Activated CD4-positive, alpha-beta T cell treated with anti-CD3 and anti-CD28 coated beads, Interleukin-2, amount 50 U/mL, for 48 hours (primary cell): Measurements from ENCODE around the gene ADAM33.

Experiments
- DNase-seq, 2 experiments: peaks; one replicate each; pipeline ENCODE4 v3.0.0-alpha.2; 2020

Gene ADAM33

DNA sequence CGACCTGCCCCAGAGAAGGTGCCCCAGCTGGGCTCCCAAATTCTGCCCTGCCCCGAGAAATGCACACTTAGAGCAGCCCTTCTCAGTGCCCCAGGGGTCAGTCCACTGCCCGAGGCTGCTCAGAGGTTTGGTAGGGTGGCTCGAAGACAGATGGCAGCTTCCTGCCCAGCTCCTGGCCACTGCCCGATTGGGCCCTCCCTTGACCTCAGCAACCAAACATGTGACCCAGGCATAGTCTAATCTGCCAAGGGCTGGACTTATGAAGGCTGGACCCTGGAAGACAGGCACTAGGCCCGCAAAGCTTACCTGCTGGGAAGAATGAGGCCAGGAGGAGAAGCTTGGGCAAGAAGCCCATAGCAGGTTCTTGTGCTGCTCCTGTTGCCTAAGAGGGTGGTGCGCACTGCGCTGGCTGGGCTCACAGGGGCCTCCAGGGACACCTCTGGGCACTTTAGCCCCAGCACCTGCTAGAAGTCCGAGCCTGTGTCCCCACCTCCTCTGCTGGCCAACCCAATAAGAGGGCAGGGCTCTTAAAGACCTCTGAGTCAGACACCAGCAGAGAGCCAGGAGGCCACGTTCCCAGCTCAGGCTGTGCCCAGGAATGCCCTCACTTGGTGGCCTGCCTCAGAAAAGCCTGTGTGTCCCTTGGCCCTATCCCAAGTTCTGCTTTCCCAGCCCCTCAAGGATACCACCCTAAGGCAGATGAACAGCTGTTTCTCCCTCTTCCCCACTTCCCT, 25.1 kb upstream of the ADAM33 start:
- no peak for DNase-seq

- DNase-seq = no peak
Measured at GRCh38 chr20:3705970-3706739, 24.3 kb upstream of the ADAM33 start.

DNA sequence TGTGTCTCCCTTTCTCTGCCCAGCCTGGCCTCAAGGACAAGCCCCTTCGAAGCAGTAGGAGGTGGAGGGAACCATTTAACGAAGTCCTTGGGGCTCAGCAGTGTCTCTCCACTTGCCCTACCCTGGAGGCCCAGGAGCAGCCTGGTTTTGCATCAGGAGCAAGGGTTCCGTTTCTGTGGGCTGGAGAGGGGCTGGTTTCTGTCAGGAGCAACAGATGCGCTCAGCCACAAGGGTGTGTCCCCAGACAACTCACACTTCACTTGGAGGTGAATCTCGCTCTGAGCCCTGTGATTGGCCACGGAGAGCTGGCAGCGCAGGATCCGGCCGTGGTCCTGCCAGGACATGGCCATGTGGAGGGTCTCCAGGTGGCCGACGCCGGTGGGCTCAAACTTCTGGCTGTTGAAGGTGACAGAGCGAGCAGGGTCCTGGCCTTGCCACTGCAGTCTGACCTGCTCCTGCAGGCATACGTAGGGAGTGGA, 23.7 kb upstream of the ADAM33 start:
- DNase-seq = no peak

DNA sequence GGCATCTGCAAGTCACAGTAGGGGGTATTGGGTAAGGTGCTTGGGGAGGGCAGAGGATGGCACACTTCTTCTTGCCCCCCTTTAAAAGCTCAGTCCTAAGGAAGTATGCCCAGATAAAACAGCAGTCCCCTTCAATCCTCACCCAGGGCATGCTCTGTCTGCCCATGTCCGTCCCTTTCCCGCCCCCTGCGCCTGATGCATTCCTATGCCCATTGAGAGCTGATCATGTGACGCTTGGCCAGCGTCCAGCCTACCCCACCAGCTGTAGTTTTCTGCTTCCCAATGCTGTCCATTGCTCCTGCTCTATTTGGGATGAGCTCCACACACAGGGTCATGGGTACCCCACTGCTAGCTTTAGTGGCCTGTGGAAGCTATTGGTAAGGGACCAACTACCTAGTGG, 22.3 kb upstream of the ADAM33 start:
- DNase-seq = no peak

- no peak for DNase-seq
Measured at GRCh38 chr20:3702611-3703391, 21.0 kb upstream of the ADAM33 start.

GRCh38 chr20:3701061-3701998, 19.5 kb upstream of the ADAM33 start:
- DNase-seq = no peak

GRCh38 chr20:3699037-3699436, 17.2 kb upstream of the ADAM33 start:
- no peak for DNase-seq

DNA sequence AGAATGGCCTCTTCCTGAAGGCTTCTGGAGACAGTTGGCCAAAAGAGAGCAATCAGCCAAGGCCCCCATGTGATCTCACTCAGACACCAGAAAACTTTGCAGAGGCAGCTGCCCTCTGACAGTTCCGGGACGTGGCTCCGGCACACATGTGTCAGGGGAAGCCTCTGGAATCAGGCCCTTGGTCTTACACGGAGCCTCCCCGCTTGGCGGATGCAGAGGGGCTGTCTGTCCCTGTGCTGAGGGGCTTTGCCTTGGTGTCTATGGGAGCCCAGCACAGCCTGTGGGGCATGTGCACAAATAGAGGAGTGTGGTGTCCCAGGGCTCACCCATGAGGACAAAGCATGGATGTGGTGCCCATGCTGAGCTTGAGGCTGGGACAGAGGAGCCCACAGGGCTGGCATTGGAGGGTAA, 16.8 kb upstream of the ADAM33 start:
- no peak for DNase-seq

DNA sequence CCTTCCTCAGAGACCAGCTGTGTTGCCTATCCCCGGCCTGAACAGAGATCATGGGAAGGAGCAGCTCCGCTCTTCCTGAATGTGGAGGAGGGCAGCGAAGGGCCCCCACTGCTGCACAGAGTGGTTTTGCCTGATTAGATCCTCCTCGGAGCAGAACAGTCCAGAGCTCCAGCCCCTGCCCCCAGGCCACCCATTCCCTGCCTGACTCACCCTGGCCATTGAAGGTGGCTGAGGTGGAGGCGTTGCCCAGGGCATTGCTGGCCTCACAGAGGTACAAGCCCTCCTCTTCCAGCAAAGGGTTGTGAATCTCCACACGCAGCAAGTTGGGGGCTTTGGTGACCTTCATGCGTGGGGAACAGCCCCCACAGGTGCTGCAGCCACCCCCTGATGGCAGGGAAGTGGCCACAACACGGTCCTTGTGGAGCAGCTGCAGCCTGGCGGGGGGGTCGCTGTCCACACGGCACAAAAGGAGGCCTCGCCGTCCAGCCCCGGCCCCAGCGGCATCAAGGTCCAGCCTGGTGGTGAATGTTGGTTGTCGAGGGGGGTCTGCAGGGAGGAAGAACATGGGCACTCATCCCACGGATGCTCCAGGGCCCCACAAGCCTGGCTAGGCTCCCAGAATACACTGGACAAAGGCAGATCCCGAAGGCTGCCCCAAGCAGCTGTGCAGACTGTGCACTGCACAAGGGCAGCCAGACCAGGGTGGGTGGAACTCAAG, 15.9 kb upstream of the ADAM33 start:
- DNase-seq = no peak

DNA sequence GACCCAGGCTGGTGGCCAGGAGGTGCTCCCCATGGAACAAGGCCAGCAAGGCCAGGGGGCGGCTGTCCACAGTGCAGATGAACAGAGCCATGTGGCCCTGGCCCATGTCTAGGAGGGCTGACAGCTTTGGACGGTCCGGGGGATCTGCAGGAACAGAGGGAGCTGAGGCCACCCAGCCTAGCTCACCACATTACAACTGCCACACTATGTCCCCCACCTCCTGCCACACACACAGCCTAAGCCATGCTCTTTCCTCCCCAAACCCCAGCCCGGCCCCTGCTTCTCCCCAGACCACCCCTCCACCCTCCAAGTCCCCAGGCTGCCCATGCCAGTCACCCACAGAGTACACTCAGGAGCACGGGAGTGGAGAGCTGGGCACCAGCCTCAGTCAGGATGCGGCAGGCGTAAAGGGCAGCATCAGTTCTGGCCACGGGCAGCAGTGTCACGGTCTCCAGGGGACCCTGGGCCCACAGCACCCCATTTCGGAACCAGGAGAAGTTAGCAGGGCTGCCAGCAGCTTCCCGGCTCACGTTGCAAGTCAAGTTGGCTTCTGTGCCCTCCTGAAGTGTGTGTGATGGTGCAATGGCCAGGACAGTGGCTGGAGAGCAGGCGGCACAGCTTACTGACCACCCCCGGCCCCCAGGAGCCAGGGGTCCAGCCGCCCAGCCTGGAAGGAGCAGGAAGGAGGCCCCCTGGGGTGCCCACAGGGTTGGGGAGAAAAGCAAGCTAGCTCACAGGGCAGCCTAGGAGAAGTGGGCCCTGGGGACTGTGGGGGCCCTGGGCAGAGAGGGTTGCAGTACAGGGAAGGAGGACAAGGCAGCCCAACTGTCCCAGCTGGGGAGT, 15.2 kb upstream of the ADAM33 start:
- no peak for DNase-seq

GRCh38 chr20:3696200-3696599, 14.4 kb upstream of the ADAM33 start:
- DNase-seq = no peak

DNA sequence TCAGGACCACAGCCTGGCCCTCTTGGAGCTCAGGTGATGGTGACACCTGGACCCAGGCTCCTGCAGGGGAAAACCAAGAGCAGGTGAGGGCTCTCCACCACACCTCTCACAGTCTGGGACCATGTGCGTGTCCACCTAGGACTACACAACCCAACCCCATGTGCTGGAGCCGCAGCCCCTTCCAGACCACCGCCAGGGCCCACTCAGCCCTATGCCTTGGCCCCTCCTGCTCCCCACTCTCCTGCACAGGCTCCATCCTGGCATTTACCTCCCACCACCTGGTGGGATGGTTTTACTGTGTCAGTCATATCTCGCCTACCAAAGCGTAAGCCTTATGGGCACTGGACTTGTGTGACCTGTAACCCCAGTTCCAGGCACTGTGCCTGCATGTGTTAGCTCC, 13.1 kb upstream of the ADAM33 start:
- no peak for DNase-seq

- DNase-seq = no peak
Measured at GRCh38 chr20:3693376-3693775, 11.6 kb upstream of the ADAM33 start.

DNA sequence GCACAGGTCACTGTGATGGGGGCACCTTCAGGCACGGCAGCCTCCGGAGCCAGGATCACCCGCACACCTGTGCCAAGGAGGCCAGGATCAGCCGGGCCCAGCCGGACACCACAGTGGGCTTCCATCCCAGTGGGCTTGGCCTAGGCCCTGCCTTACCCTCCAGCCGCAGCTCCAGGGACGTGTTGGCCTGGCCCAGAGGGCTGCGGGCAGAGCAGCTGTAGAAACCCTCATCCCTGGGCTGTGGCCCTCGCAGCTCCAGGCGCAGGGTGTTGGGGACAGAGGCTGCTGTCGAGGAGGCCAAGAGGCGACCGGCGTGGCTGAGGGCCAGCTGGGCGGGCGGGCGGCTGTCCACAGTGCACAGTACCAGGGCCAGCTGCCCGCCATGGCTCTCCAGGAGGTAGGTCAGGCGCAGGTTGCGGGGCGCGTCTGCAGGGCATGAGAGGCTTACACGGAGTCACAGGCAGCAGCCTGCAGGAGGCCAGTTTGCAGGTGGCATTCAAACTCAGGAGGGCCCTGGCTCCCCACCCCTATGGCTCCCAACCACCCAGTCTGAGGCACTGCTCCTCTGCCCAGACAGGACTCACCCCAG, 11.0 kb upstream of the ADAM33 start:
- DNase-seq = no peak

DNA sequence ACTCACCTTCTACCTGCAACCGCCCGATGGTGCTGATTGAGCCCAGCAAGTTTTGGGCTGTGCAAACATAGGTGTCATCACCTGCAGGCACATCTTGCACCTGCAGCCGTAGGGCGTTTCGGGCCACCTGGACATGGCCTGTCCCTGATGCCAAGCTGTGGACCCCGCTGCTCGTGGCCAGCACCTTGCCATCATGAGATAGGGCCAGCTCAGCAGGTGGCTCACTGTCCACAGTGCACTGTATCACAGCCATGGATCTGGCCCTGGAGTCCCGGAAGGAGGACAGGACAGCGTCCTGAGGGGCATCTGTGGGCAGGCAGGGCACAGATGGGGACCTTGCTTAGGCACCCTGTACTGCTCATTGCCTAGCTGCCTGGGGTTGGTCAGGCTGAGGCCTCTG, 10.1 kb upstream of the ADAM33 start:
- no peak for DNase-seq

- no peak for DNase-seq
Measured at GRCh38 chr20:3691306-3691705, 9.5 kb upstream of the ADAM33 start.

- DNase-seq = no peak
Measured at GRCh38 chr20:3690413-3690812, 8.6 kb upstream of the ADAM33 start.

- no peak for DNase-seq
Measured at GRCh38 chr20:3689978-3690377, 8.2 kb upstream of the ADAM33 start.

DNA sequence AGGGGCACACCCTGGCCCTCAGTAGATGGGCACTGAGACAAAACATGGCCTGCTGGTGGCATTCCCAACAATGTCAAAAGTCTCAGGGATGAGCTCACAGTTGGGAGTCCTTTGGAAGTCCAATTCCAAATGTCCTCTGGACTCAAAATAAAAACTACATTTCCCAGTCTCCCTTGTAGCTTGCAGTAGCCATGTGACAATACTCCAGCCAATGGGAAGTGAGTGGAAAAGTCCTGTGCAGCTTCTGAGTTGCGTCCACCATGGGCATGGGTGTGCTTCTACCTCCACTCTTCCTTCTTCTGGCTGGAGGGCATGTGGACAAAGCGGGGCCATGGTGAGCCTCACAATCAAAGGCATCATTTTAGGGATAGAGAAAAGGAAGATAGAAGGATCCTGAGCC, 5.8 kb upstream of the ADAM33 start:
- DNase-seq = no peak

DNA sequence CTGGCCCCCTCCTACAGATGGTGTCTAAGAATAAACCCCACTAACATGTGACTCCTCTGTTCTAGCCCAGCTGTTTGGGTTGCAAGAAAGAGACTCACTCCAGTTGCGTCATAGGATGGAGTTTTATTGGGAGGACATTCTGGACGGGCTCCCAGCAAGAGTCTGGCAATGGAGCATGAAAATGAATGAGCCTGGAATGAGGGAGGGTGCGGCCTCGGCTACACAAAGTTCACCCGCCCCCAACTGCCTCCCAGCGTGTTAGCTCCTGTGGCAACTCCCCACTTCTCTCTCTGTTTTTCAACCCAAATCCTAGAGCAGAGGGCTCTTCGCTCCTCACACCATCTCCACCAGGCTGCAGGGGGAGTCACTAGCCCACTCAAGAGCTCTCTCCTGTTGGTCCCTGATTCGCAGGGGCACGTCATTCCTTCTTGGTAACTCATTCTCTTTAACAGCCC, 5.1 kb upstream of the ADAM33 start:
- no peak for DNase-seq
